HG03196 (cell line): Measurements from ENCODE around the gene CELA3A.
"Not testable (repeated sequence)": the region's sequence is repeated elsewhere in the genome, so short reads cannot be mapped to it uniquely, and the experiment has no call there.

Source experiments
- ATAC-seq: cut with Tn5 transposase; IDR thresholded peaks from one replicate; pipeline ENCODE4 v1.9.1; 2021; ENCODE audit not compliant: unreplicated experiment

The CELA3A gene

GRCh38 chr1:21980515-21981220 is 20.8 kb upstream of the CELA3A start:
- ATAC-seq: not testable (repeated sequence)

GRCh38 chr1:21981253-21981652 is 20.2 kb upstream of the CELA3A start:
- ATAC-seq: not testable (repeated sequence)

GRCh38 chr1:21982122-21982521 is 19.3 kb upstream of the CELA3A start:
- not testable (repeated sequence) for ATAC-seq

GRCh38 chr1:21983539-21983938 is 17.9 kb upstream of the CELA3A start:
- not testable (repeated sequence) for ATAC-seq

GRCh38 chr1:21985893-21986292 is 15.6 kb upstream of the CELA3A start:
- ATAC-seq: not testable (repeated sequence)

- not testable (repeated sequence) for ATAC-seq
These were observed 15.1 kb upstream of the CELA3A start for GRCh38 chr1:21986386-21986785.

- ATAC-seq: not testable (repeated sequence)
These were observed 11.6 kb upstream of the CELA3A start for GRCh38 chr1:21989672-21990393.

GRCh38 chr1:21992186-21992585 is 9.3 kb upstream of the CELA3A start:
- not testable (repeated sequence) for ATAC-seq

- not testable (repeated sequence) for ATAC-seq
These were observed 6.7 kb upstream of the CELA3A start for GRCh38 chr1:21994716-21995115.

- ATAC-seq: not testable (repeated sequence)
These were observed 4.8 kb upstream of the CELA3A start for GRCh38 chr1:21996663-21996970.

- not testable (repeated sequence) for ATAC-seq
These were observed 3.4 kb upstream of the CELA3A start for GRCh38 chr1:21997891-21998623.

- ATAC-seq: not testable (repeated sequence)
These were observed 2.7 kb upstream of the CELA3A start for GRCh38 chr1:21998624-21999294.

GRCh38 chr1:21999645-22000044 is 1.8 kb upstream of the CELA3A start:
- ATAC-seq: not testable (repeated sequence)

GRCh38 chr1:22002461-22002860 is 1.0 kb downstream of the CELA3A start:
- ATAC-seq: not testable (repeated sequence)

- not testable (repeated sequence) for ATAC-seq
These were observed 1.4 kb downstream of the CELA3A start for GRCh38 chr1:22002875-22003274.

GRCh38 chr1:22003959-22004358 is 2.5 kb downstream of the CELA3A start:
- ATAC-seq: not testable (repeated sequence)

GRCh38 chr1:22005261-22006149 is 4.0 kb downstream of the CELA3A start:
- ATAC-seq: not testable (repeated sequence)

GRCh38 chr1:22006736-22007135 is 5.3 kb downstream of the CELA3A start:
- ATAC-seq: not testable (repeated sequence)

- not testable (repeated sequence) for ATAC-seq
These were observed 5.8 kb downstream of the CELA3A start for GRCh38 chr1:22007262-22007661.

GRCh38 chr1:22009566-22009965 is 8.1 kb downstream of the CELA3A start:
- not testable (repeated sequence) for ATAC-seq
